Measurements from ENCODE around the gene ENOX1.

GRCh38 chr13:43355774-43356173 is 431.0 kb downstream of the ENOX1 start:
- TF ChIP-seq ZNF202 (tag by site-specific recombination; IDR thresholded peaks at IDR 0.05; ENCODE audit: borderline replicate concordance) (no peak), IKZF3 (tag by site-specific recombination; IDR thresholded peaks at IDR 0.05) (no peak), ZSCAN5A (tag by site-specific recombination; IDR thresholded peaks at IDR 0.05) (no peak), CTCF (tag by site-specific recombination; IDR thresholded peaks at IDR 0.05) (no peak), ZNF48 (tag by site-specific recombination; IDR thresholded peaks at IDR 0.05) (no peak), ZNF23 (tag by site-specific recombination; IDR thresholded peaks at IDR 0.05; ENCODE audit: borderline replicate concordance) (no peak), ZNF571 (tag by site-specific recombination; IDR thresholded peaks at IDR 0.05) (no peak), PRDM4 (tag by site-specific recombination; IDR thresholded peaks at IDR 0.05) (no peak), YY1 (tag by site-specific recombination; IDR thresholded peaks at IDR 0.05) (no peak), SP3 (tag by site-specific recombination; IDR thresholded peaks at IDR 0.05) (no peak), ZNF664 (tag by site-specific recombination; IDR thresholded peaks at IDR 0.05) (no peak), ZBTB8A (tag by site-specific recombination; IDR thresholded peaks at IDR 0.05) (no peak)

Data from HEK293 (cell line).